Mesendoderm (in vitro differentiated cells): ENCODE results near the gene AGAP1.

Experiments
- DNase-seq: peaks from one replicate; pipeline ENCODE4 v3.0.0; 2013
- H2AK5ac ChIP-seq: 2 replicates; pipeline ENCODE4 v1.6.1; 2013; ENCODE audit warnings: low read length, inconsistent platforms
- H2BK120ac ChIP-seq: 2 replicates; pipeline ENCODE4 v1.6.1; 2013; ENCODE audit warnings: low read depth, mild to moderate bottlenecking, low read length, moderate library complexity, mixed read lengths
- H2BK15ac ChIP-seq: replicated peaks from 2 replicates; pipeline ENCODE4 v1.6.1; 2013; ENCODE audit warnings: low read depth, mild to moderate bottlenecking, moderate library complexity
- H2BK5ac ChIP-seq: 2 replicates; pipeline ENCODE4 v1.6.1; 2013; ENCODE audit warnings: low read length, inconsistent platforms
- H3K18ac ChIP-seq: 2 replicates; pipeline ENCODE4 v1.6.1; 2013; ENCODE audit warnings: mild to moderate bottlenecking, low read length, mixed read lengths
- H3K23ac ChIP-seq: one replicate; pipeline ENCODE4 v1.6.1; 2013; ENCODE audit warnings: low read length
- H3K27ac ChIP-seq: 2 replicates; pipeline ENCODE4 v1.5.1; 2013; ENCODE audit warnings: low read depth, mild to moderate bottlenecking, inconsistent platforms, low read length, moderate library complexity
- H3K27me3 ChIP-seq: 2 replicates; pipeline ENCODE4 v1.6.1; 2013; ENCODE audit warnings: low read length, control low read depth, mild to moderate bottlenecking, inconsistent platforms; ENCODE audit not compliant: insufficient read depth, poor library complexity
- H3K36me3 ChIP-seq: 2 replicates; pipeline ENCODE4 v1.6.1; 2013; ENCODE audit warnings: low read length, inconsistent platforms; ENCODE audit not compliant: control insufficient read depth, insufficient read depth
- H3K4ac ChIP-seq: one replicate; pipeline ENCODE4 v1.6.1; 2013; ENCODE audit warnings: low read depth, mild to moderate bottlenecking, low read length, moderate library complexity
- H3K4me1 ChIP-seq: 2 replicates; pipeline ENCODE4 v1.6.1; 2013; ENCODE audit warnings: low read depth, low read length, inconsistent platforms; ENCODE audit not compliant: control insufficient read depth
- H3K4me2 ChIP-seq: 2 replicates; pipeline ENCODE4 v1.6.1; 2013; ENCODE audit warnings: low read length
- H3K4me3 ChIP-seq: 2 replicates; pipeline ENCODE4 v1.5.1; 2013; ENCODE audit warnings: mild to moderate bottlenecking, low read length
- H3K56ac ChIP-seq: one replicate; pipeline ENCODE4 v1.6.1; 2013; ENCODE audit warnings: low read length
- H3K79me1 ChIP-seq: 2 replicates; pipeline ENCODE4 v1.6.1; 2013; ENCODE audit warnings: low read length, inconsistent platforms
- H3K79me2 ChIP-seq: 2 replicates; pipeline ENCODE4 v1.6.1; 2013; ENCODE audit warnings: mild to moderate bottlenecking, low read length; ENCODE audit not compliant: control insufficient read depth, insufficient read depth
- H3K9ac ChIP-seq: 2 replicates; pipeline ENCODE4 v1.6.1; 2013; ENCODE audit warnings: low read length, inconsistent platforms
- H4K5ac ChIP-seq: one replicate; pipeline ENCODE4 v1.6.1; 2013; ENCODE audit warnings: low read length
- H4K8ac ChIP-seq: one replicate; pipeline ENCODE4 v1.6.1; 2013; ENCODE audit warnings: low read depth, mild to moderate bottlenecking, control low read depth, low read length, moderate library complexity
- WGBS: extraction: QIAGEN DNeasy Blood & Tissue Kit; methylation state at CpG from one replicate; pipeline ENCODE4 v1.1.7; 2013; ENCODE audit warnings: low lambda C conversion rate, missing lambda C conversion rate; ENCODE audit not compliant: insufficient coverage; ENCODE audit errors: extremely low coverage; 5-methylcytosine and 5-hydroxymethylcytosine counted together

Gene AGAP1

GRCh38 chr2:235960716-235961640 is 467.1 kb downstream of the AGAP1 start:
- H3K9ac ChIP-seq = no peak overlapping the region
- H3K79me1 ChIP-seq = no peaks in the 10 kb centered on the region
- H4K5ac ChIP-seq = no peak overlapping the region
- no peak overlapping the region for H2BK120ac ChIP-seq
- no peak overlapping the region for H3K4ac ChIP-seq
- H3K56ac ChIP-seq = no peak overlapping the region
- no peaks in the 10 kb centered on the region for H3K4me1 ChIP-seq
- no peaks in the 10 kb centered on the region for H3K36me3 ChIP-seq
- no peak overlapping the region for H4K8ac ChIP-seq
- WGBS = no CpG with 5 or more reads among the region's 31 CpGs
- no peak overlapping the region for H3K23ac ChIP-seq
- H3K18ac ChIP-seq = no peak overlapping the region
- no peak for DNase-seq
- H3K27ac ChIP-seq = no peak overlapping the region
- no peak overlapping the region for H2BK5ac ChIP-seq
- H3K79me2 ChIP-seq = no peaks in the 10 kb centered on the region
- no peak overlapping the region for H2AK5ac ChIP-seq
- H3K4me3 ChIP-seq = no peak overlapping the region
- no peaks in the 10 kb centered on the region for H3K27me3 ChIP-seq
- no peak overlapping the region for H2BK15ac ChIP-seq
- H3K4me2 ChIP-seq = no peak overlapping the region

GRCh38 chr2:235961711-235962110 is 467.9 kb downstream of the AGAP1 start:
- no peaks in the 10 kb centered on the region for H3K79me2 ChIP-seq
- WGBS = no CpG with 5 or more reads among the region's 12 CpGs
- no peak overlapping the region for H3K4ac ChIP-seq
- no peaks in the 10 kb centered on the region for H3K79me1 ChIP-seq
- H3K23ac ChIP-seq = no peak overlapping the region
- H2BK15ac ChIP-seq = no peak overlapping the region
- H3K4me1 ChIP-seq = no peaks in the 10 kb centered on the region
- H2BK120ac ChIP-seq = no peak overlapping the region
- H3K18ac ChIP-seq = no peak overlapping the region
- no peak for DNase-seq
- H3K27me3 ChIP-seq = no peaks in the 10 kb centered on the region
- no peak overlapping the region for H4K8ac ChIP-seq
- no peak overlapping the region for H3K9ac ChIP-seq
- no peak overlapping the region for H2AK5ac ChIP-seq
- no peak overlapping the region for H2BK5ac ChIP-seq
- H3K56ac ChIP-seq = no peak overlapping the region
- H3K36me3 ChIP-seq = no peaks in the 10 kb centered on the region
- H3K4me3 ChIP-seq = no peak overlapping the region
- no peak overlapping the region for H3K4me2 ChIP-seq
- no peak overlapping the region for H3K27ac ChIP-seq
- no peak overlapping the region for H4K5ac ChIP-seq

GRCh38 chr2:235963853-235964577 is 470.2 kb downstream of the AGAP1 start:
- H3K23ac ChIP-seq = no peak overlapping the region
- no peak overlapping the region for H3K4me3 ChIP-seq
- no peaks in the 10 kb centered on the region for H3K79me1 ChIP-seq
- H3K27me3 ChIP-seq = no peaks in the 10 kb centered on the region
- no peak overlapping the region for H3K56ac ChIP-seq
- H3K79me2 ChIP-seq = no peaks in the 10 kb centered on the region
- no peak overlapping the region for H4K5ac ChIP-seq
- no peak overlapping the region for H2BK5ac ChIP-seq
- no peak overlapping the region for H3K4me2 ChIP-seq
- no peak overlapping the region for H3K9ac ChIP-seq
- H2AK5ac ChIP-seq = no peak overlapping the region
- no CpG with 5 or more reads among the region's 17 CpGs for WGBS
- no peak for DNase-seq
- H3K18ac ChIP-seq = no peak overlapping the region
- no peak overlapping the region for H4K8ac ChIP-seq
- H3K27ac ChIP-seq = no peak overlapping the region
- no peak overlapping the region for H3K4ac ChIP-seq
- H2BK15ac ChIP-seq = no peak overlapping the region
- no peaks in the 10 kb centered on the region for H3K4me1 ChIP-seq
- H2BK120ac ChIP-seq = no peak overlapping the region
- H3K36me3 ChIP-seq = no peaks in the 10 kb centered on the region

- no CpG with 5 or more reads among the region's 13 CpGs for WGBS
- no peak overlapping the region for H3K23ac ChIP-seq
Measured at GRCh38 chr2:235964787-235965390, 471.0 kb downstream of the AGAP1 start.

GRCh38 chr2:235966396-235966795 is 472.6 kb downstream of the AGAP1 start:
- Histone ChIP-seq H3K9ac (no peak overlapping the region), H4K5ac (no peak overlapping the region), H2BK15ac (no peak overlapping the region), H3K23ac (no peak overlapping the region), H3K4me3 (no peak overlapping the region), H3K4ac (no peak overlapping the region), H2BK5ac (no peak overlapping the region), H3K79me2 (no peaks in the 10 kb centered on the region), H3K79me1 (no peaks in the 10 kb centered on the region), H4K8ac (no peak overlapping the region), H3K36me3 (no peaks in the 10 kb centered on the region), H2BK120ac (no peak overlapping the region), H3K4me1 (no peaks in the 10 kb centered on the region), H3K56ac (no peak overlapping the region), H3K4me2 (no peak overlapping the region), H3K27ac (no peak overlapping the region), H3K27me3 (no peaks in the 10 kb centered on the region), H3K18ac (no peak overlapping the region), H2AK5ac (no peak overlapping the region)
- no CpG with 5 or more reads among the region's 6 CpGs for WGBS
- DNase-seq = peak; percentile 60

More at GRCh38 chr2:235964787-235965390, 471.0 kb downstream of the AGAP1 start:
- Histone ChIP-seq H3K79me1 (no peaks in the 10 kb centered on the region), H3K18ac (no peak overlapping the region), H2BK5ac (no peak overlapping the region), H3K4me3 (no peak overlapping the region), H4K8ac (no peak overlapping the region), H4K5ac (no peak overlapping the region), H3K4me2 (no peak overlapping the region), H3K27ac (no peak overlapping the region), H2AK5ac (no peak overlapping the region), H2BK120ac (no peak overlapping the region), H3K4me1 (no peaks in the 10 kb centered on the region), H3K56ac (no peak overlapping the region), H3K4ac (no peak overlapping the region), H3K79me2 (no peaks in the 10 kb centered on the region), H3K27me3 (no peaks in the 10 kb centered on the region), H3K9ac (no peak overlapping the region), H3K36me3 (no peaks in the 10 kb centered on the region), H2BK15ac (no peak overlapping the region)
- DNase-seq = no peak
